ENCODE results near the gene AGTRAP. TPM values are rescaled to one million over a fixed set of nuclear protein-coding genes. Genes with fewer than 3 reads are reported as not detected.
A peak's percentile ranks its signal among the peaks of the same experiment; 100 is the strongest.

The AGTRAP gene
- total RNA-seq, 6 experiments from 2014 or later, result 31.4 to 41.4 (median 33.6) TPM

DNA sequence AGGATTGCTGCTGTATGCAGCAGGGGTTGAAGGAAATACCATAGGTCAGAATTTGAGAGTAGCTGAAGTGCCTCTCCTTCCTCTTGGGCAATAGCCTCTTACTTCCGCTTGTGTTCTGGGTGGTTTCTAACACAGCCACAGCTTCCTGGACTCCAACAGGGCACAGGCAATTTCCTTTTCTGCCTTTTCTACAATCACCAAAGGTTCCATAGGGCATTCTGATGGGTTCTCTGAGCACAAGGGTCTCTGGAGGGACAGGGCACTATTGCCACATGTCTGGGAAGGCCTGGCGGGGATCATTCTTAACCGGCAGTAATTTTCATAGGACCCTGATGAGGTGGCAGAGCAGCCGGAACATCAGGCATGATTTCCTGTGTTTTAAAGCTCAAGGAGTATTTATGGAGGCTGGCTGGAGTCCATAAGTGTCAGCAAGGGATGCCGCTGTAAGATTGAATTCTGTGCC, 5.5 kb upstream of the AGTRAP start:
- no peak for DNase-seq
- H3K27me3 Mint-ChIP-seq (ENCODE audit: insufficient read depth), result peaks cover 5% of the 10 kb centered on the region
- no peak overlapping the region for H3K27ac Mint-ChIP-seq
- peaks cover 22% of the 10 kb centered on the region for H3K4me1 Mint-ChIP-seq (ENCODE audit: low read depth)
- H3K9me3 Mint-ChIP-seq, result no peaks in the 10 kb centered on the region
- no peaks in the 10 kb centered on the region for H3K36me3 Mint-ChIP-seq (ENCODE audit: low read depth)
- TF ChIP-seq, protein P1, sequence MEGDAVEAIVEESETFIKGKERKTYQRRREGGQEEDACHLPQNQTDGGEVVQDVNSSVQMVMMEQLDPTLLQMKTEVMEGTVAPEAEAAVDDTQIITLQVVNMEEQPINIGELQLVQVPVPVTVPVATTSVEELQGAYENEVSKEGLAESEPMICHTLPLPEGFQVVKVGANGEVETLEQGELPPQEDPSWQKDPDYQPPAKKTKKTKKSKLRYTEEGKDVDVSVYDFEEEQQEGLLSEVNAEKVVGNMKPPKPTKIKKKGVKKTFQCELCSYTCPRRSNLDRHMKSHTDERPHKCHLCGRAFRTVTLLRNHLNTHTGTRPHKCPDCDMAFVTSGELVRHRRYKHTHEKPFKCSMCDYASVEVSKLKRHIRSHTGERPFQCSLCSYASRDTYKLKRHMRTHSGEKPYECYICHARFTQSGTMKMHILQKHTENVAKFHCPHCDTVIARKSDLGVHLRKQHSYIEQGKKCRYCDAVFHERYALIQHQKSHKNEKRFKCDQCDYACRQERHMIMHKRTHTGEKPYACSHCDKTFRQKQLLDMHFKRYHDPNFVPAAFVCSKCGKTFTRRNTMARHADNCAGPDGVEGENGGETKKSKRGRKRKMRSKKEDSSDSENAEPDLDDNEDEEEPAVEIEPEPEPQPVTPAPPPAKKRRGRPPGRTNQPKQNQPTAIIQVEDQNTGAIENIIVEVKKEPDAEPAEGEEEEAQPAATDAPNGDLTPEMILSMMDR (IDR thresholded peaks at IDR 0.05), result no peak
- H3K4me3 Mint-ChIP-seq, result no peak overlapping the region

DNA sequence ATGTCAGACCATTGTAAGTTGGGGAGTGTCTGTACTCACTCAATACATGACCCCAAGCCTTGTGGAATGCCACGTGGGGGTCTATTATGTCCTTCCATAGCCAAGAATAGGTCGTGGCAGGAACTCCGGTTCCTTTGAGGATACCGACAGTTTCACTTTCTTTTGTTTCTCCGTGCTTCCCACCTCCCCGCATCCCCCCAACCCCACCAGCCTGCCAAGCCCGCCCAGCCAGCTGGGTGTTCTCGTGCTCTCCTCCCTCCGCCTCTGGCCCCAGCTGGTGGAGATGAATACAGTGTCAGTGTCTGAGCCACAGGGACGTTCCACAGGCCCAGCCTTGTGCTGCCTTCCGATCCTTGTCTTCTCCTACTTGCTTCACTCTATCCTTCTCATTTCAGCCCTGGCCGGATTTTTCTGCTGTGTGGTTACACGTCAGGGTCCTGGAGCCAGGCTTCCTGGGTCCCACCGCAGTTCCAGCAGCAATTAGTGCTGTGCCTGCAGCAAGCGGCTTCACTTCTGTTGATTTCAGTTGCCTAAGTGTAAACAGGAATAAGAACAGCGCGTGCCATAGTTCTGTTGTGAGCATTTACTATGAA, 4.1 kb upstream of the AGTRAP start:
- Mint-ChIP-seq H3K36me3 (ENCODE audit: low read depth) (no peaks in the 10 kb centered on the region), H3K27ac (peak overlapping the region; percentile 52), H3K9me3 (no peaks in the 10 kb centered on the region), H3K27me3 (ENCODE audit: insufficient read depth) (no peaks in the 10 kb centered on the region; the same call in none of the 2 replicates), H3K4me1 (ENCODE audit: low read depth) (peaks cover 22% of the 10 kb centered on the region), H3K4me3 (peak overlapping the region; percentile 74)
- TF ChIP-seq, protein P1 (IDR thresholded peaks at IDR 0.05), result no peak
- DNase-seq, result no peak

DNA sequence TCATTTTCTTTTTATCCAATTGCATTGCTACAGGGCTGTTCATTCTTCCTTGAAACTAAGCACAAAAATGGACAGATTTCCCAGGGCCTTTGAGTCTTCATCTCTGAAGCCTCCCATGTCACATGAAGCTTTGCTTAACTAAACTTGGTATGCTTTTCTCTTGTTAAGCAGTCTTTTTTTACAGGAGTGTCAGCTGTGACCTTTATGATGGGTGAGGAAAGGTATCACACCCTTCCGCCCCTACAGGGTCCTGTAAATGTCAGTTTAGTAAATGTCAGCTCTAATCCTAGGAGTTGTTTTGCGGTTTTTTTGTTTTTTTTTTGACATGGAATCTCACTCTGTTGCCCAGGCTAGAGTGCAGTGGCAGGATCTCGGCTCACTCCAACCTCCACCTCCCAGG, 2.6 kb upstream of the AGTRAP start:
- no peaks in the 10 kb centered on the region for H3K9me3 Mint-ChIP-seq
- H3K4me3 Mint-ChIP-seq, result no peak overlapping the region
- H3K27me3 Mint-ChIP-seq (ENCODE audit: insufficient read depth), result no peaks in the 10 kb centered on the region; the same call in none of the 2 replicates
- no peaks in the 10 kb centered on the region; the same call in 1 of the 2 replicates for H3K36me3 Mint-ChIP-seq (ENCODE audit: low read depth)
- TF ChIP-seq, protein P1 (IDR thresholded peaks at IDR 0.05), result no peak
- H3K4me1 Mint-ChIP-seq (ENCODE audit: low read depth), result peaks cover 29% of the 10 kb centered on the region
- no peak for DNase-seq
- no peak overlapping the region for H3K27ac Mint-ChIP-seq

DNA sequence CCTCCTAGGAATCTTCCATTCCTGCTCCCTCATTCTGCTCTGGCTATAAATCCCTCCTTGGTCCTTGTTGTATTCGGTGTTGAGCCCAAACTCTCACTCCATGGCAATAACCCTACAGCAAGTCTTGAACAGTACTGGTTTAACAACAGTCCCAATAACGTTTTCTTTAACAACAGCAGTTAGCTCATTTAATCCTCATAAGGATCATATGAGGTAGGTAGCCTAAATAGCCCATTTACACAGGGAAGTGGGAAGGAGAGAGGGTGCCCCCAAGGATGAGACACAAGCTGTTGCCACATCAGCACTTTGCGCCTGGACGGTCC, 444 bp upstream of the AGTRAP start:
- TF ChIP-seq, protein P1 (IDR thresholded peaks at IDR 0.05), result no peak
- no peaks in the 10 kb centered on the region; the same call in 1 of the 2 replicates for H3K36me3 Mint-ChIP-seq (ENCODE audit: low read depth)
- H3K9me3 Mint-ChIP-seq, result no peaks in the 10 kb centered on the region
- DNase-seq, result no peak
- peaks cover 27% of the 10 kb centered on the region for H3K4me1 Mint-ChIP-seq (ENCODE audit: low read depth)
- peak overlapping the region; percentile 93 for H3K4me3 Mint-ChIP-seq
- peak overlapping the region; percentile 93 for H3K27ac Mint-ChIP-seq
- H3K27me3 Mint-ChIP-seq (ENCODE audit: insufficient read depth), result no peaks in the 10 kb centered on the region; the same call in 1 of the 2 replicates

DNA sequence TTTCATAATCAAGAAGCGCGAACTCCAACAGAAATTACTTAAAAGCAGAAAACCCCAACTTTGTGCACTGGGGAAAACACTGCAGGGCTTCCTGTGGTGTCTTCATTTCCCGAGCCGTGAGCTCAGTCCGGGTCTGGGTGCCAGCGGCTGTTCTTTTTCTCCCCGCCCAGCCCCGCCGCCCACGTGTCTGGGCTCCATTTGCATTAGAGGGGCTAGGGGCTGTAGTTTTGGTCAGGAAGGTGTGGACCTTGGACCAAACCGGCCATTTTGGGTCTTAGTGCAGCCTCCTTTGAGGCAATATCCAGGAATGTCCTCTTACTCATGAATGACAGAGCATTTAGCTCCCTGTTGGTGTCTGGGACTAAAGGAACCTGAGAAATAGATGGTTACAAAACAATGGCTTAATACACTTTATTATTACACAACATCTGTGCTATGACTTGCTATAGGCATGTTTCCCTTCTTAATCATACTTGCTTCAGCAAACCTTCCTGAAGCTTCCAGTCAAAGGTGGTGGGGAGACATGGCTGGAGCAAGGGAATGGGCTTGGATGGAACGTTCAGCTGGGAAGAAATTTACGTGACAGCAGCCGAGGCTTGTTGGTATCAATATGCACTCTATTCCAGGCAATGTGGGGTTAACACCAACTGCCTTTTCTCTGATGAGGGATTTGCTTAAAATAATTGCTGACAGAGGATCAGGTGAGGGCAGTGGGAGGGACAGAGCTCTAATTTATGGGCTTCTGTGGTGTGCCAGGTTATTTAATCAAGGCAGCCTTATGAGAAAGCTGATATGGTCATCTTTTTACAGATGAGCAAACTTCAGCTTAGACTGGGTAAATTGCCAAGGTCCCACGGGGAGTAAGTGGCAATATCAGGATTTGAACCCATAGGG, 1.1 kb downstream of the AGTRAP start:
- Mint-ChIP-seq H3K27ac (peak overlapping the region; percentile 93), H3K4me1 (ENCODE audit: low read depth) (peaks cover 23% of the 10 kb centered on the region), H3K36me3 (ENCODE audit: low read depth) (no peaks in the 10 kb centered on the region; the same call in 1 of the 2 replicates), H3K4me3 (peak overlapping the region; percentile 93), H3K27me3 (ENCODE audit: insufficient read depth) (no peaks in the 10 kb centered on the region; the same call in 1 of the 2 replicates), H3K9me3 (no peaks in the 10 kb centered on the region)
- TF ChIP-seq, protein P1 (IDR thresholded peaks at IDR 0.05), result no peak
- peak; percentile 81 for DNase-seq
